Measurements from ENCODE around the gene RASGEF1C. TPM values are rescaled to one million over a fixed set of nuclear protein-coding genes. Genes with fewer than 3 reads are reported as not detected.

The RASGEF1C gene
- total and polyA plus RNA-seq, 10 of the 15 experiments (the other 5 are each of a cell fraction or from before 2014, with no cell fraction given): not detected

GRCh38 chr5:180161420-180162303 is 47.3 kb downstream of the RASGEF1C start:
- Histone ChIP-seq H3K27ac (ENCODE audit: control insufficient read depth, insufficient read depth) (no peak overlapping the region), H3K9ac (ENCODE audit: control insufficient read depth, insufficient read depth, low read length) (no peak overlapping the region), H4K20me1 (ENCODE audit: control insufficient read depth, insufficient read depth) (no peaks in the 10 kb centered on the region), H3K4me3 (no peak overlapping the region), H3K4me2 (ENCODE audit: control insufficient read depth, insufficient read depth) (no peak overlapping the region), H3K9me3 (replicated peaks; ENCODE audit: control insufficient read depth, insufficient read depth, low read length) (no peaks in the 10 kb centered on the region), H2AFZ (ENCODE audit: control insufficient read depth, low read depth, low read length) (no peak overlapping the region), H3K27me3 (replicated peaks in 1 of 2; ENCODE audit: control insufficient read depth in 2 of 2, insufficient read depth in 2 of 2, low read length in 1 of 2) (no peaks in the 10 kb centered on the region; a peak in 1 of 4 replicates), H3K36me3 (ENCODE audit: control insufficient read depth in 2 of 2, insufficient read depth in 2 of 2, low read length in 1 of 2) (no peaks in the 10 kb centered on the region), H3K4me1 (ENCODE audit: control insufficient read depth, insufficient read depth, low read length) (no peaks in the 10 kb centered on the region), H3K79me2 (ENCODE audit: control insufficient read depth, insufficient read depth, low read length) (no peaks in the 10 kb centered on the region)
- TF ChIP-seq NFYB (IDR thresholded peaks at IDR 0.05; ENCODE audit: insufficient read depth, low read depth, low read length) (no peak), CTCF (IDR thresholded peaks at IDR 0.05 in 2 of 3, conservative IDR thresholded peaks at IDR 0.05 in 1 of 3; ENCODE audit: control insufficient read depth in 2 of 3, extremely low read depth in 1 of 3, insufficient read depth in 1 of 3, low read depth in 3 of 3, low read length in 3 of 3) (peak in 1 of 3 experiments; percentile 9; a peak in 1 of 6 replicates), KAT2A (conservative IDR thresholded peaks at IDR 0.05; ENCODE audit: control insufficient read depth, low read depth, low read length) (no peak)
- ChIA-PET POLR2A (no interaction called here), SMC1A (ENCODE audit: uncharacterized antibody, unreplicated experiment) (no interaction called here), CTCF (interaction anchor here (0.9 kb wide), 1 partner anchor 154 kb away, joined by 3 read pairs; no protein-coding TSS in a partner anchor), RAD21 (ENCODE audit: unreplicated experiment) (no interaction called here)
- intact Hi-C loops (cut with micrococcal nuclease; ENCODE audit: unreplicated experiment): no loop called here
- DNase-seq (ENCODE audit: low read depth, low spot score) (no peak), ATAC-seq (no peak), FAIRE-seq (no peak)
- 48% methylated on average over 19 of the region's 39 CpGs for WGBS (ENCODE audit: insufficient coverage, insufficient replicate concordance, low lambda C conversion rate, missing lambda C conversion rate)
- in situ Hi-C loops (cut with MboI): no loop called here
- BruUV-seq (replicated peaks): no TSS peak

GRCh38 chr5:180160789-180161188 is 48.2 kb downstream of the RASGEF1C start:
- FAIRE-seq (no peak), ATAC-seq (no peak), DNase-seq (ENCODE audit: low read depth, low spot score) (no peak)
- Histone ChIP-seq H4K20me1 (ENCODE audit: control insufficient read depth, insufficient read depth) (no peaks in the 10 kb centered on the region), H3K27me3 (replicated peaks in 1 of 2; ENCODE audit: control insufficient read depth in 2 of 2, insufficient read depth in 2 of 2, low read length in 1 of 2) (no peaks in the 10 kb centered on the region; a peak in 1 of 4 replicates), H3K4me1 (ENCODE audit: control insufficient read depth, insufficient read depth, low read length) (no peaks in the 10 kb centered on the region), H3K4me3 (no peak overlapping the region), H3K27ac (ENCODE audit: control insufficient read depth, insufficient read depth) (no peak overlapping the region), H3K4me2 (ENCODE audit: control insufficient read depth, insufficient read depth) (no peak overlapping the region), H3K9me3 (replicated peaks; ENCODE audit: control insufficient read depth, insufficient read depth, low read length) (no peaks in the 10 kb centered on the region), H3K9ac (ENCODE audit: control insufficient read depth, insufficient read depth, low read length) (no peak overlapping the region), H3K36me3 (ENCODE audit: control insufficient read depth in 2 of 2, insufficient read depth in 2 of 2, low read length in 1 of 2) (no peaks in the 10 kb centered on the region), H3K79me2 (ENCODE audit: control insufficient read depth, insufficient read depth, low read length) (no peaks in the 10 kb centered on the region), H2AFZ (ENCODE audit: control insufficient read depth, low read depth, low read length) (no peak overlapping the region)
- intact Hi-C loops (cut with micrococcal nuclease; ENCODE audit: unreplicated experiment) (no loop called here), in situ Hi-C loops (cut with MboI) (no loop called here)
- ChIA-PET SMC1A (ENCODE audit: uncharacterized antibody, unreplicated experiment) (no interaction called here), RAD21 (ENCODE audit: unreplicated experiment) (no interaction called here), POLR2A (no interaction called here), CTCF (no interaction called here)
- no TSS peak for BruUV-seq (replicated peaks)
- TF ChIP-seq CBFB (IDR thresholded peaks at IDR 0.05; ENCODE audit: low read depth): no peak
- 6% methylated on average over 9 of the region's 9 CpGs for WGBS (ENCODE audit: insufficient coverage, insufficient replicate concordance, low lambda C conversion rate, missing lambda C conversion rate)

Measured in GM12878 (cell line).